Central memory CD4-positive, alpha-beta T cell (primary cell): ENCODE measurements around the gene UBE3B.

ENCODE experiments used
- DNase-seq: peaks from one replicate; pipeline ENCODE4 v3.0.0; 2022

UBE3B gene

GRCh38 chr12:109475993-109476806 lies 1.2 kb upstream of the UBE3B start:
- DNase-seq, result no peak

DNA sequence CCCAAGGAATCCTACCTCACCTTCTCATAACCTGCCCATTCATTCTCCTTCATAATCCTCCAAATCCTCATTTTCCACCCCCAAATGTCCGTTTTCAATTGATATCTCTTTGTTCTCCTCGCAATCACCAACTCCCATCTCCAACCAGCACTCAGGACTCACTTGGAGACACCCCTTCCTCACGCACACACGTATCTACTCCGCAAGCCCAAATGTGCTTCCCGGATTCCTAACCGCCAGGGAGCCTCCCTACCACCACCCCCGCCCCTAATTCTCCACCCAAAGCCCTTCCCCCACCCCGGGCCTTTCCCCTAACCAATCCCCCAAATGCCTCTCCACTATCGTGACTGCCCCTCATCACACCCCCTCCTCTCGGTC lies 638 bp upstream of the UBE3B start:
- no peak for DNase-seq

DNA sequence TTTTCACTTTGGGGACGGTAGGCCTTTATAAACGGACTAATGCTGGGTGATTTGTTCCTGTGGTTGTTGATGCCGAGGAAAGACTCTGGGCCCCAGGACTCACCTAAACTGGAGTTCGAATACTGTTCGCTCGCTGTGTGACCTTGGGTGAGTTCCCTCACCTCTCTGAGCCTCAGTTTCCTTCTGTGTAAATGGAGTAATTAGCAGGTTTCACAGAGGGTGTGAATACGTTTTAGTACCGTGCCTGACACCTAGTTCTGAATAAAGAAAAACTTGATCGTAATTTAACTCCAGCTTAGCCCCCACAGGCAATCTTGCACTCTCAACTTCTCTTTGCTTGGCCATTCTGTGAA lies 505 bp downstream of the UBE3B start:
- no peak for DNase-seq

- no peak for DNase-seq
Observed at GRCh38 chr12:109479761-109480160, 2.3 kb downstream of the UBE3B start.

GRCh38 chr12:109480356-109480755 lies 2.9 kb downstream of the UBE3B start:
- no peak for DNase-seq

GRCh38 chr12:109481863-109482262 lies 4.4 kb downstream of the UBE3B start:
- no peak for DNase-seq

DNA sequence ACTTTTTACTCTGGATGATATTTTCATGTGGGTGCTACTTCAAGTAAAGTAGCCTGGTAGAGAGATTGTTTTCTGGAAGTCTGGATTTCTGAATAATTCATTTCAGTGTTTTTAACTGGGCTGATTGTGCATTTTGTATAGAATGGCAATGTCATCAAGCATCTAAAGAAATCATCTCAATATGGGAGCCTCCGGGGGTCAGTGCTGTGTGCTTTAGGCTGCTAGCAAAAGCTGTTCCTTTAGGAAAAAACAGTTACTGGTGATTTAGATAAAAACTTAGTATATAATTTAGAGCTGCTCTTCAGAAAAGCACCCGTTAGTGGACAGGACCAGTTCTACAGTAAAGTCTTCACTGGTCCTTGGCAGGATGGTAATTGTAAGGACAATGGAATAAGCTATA lies 5.1 kb downstream of the UBE3B start:
- no peak for DNase-seq

- DNase-seq, result no peak
Observed at GRCh38 chr12:109482894-109483293, 5.5 kb downstream of the UBE3B start.

- no peak for DNase-seq
Observed at GRCh38 chr12:109483346-109483745, 5.9 kb downstream of the UBE3B start.

GRCh38 chr12:109485201-109485600 lies 7.8 kb downstream of the UBE3B start:
- no peak for DNase-seq

- DNase-seq, result no peak
Observed at GRCh38 chr12:109487181-109488050, 10.0 kb downstream of the UBE3B start.

DNA sequence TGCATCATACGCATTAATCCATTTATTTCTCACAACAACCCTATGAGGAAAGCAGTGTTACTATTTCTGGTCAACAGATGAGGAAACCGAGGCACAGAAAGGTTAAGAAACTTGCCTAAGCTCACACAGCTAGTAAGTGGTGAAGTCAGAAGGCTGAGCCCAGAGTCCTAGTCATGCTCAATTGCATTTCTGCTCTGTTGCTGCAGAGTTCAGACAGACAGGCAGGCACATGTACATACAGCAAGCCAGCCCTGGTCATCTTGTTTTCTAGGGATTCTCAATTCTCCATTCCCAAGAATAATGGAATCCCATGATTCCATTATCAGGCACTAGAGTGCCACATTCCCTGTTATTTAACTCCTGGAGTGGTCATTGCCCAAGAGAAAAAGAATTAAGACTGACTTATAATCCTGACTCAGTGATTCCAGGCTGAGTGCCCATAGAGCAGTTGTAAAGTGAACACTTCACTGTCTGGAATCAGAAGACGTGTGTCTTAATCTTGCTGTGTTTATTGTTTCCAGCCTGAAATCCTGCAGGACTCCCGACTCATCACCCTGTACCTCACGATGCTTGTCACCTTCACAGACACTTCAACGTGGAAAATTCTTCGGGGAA lies 10.7 kb downstream of the UBE3B start:
- no peak for DNase-seq

- DNase-seq, result no peak
Observed at GRCh38 chr12:109489016-109489954, 11.9 kb downstream of the UBE3B start.

- DNase-seq, result no peak
Observed at GRCh38 chr12:109489955-109490565, 12.6 kb downstream of the UBE3B start.

DNA sequence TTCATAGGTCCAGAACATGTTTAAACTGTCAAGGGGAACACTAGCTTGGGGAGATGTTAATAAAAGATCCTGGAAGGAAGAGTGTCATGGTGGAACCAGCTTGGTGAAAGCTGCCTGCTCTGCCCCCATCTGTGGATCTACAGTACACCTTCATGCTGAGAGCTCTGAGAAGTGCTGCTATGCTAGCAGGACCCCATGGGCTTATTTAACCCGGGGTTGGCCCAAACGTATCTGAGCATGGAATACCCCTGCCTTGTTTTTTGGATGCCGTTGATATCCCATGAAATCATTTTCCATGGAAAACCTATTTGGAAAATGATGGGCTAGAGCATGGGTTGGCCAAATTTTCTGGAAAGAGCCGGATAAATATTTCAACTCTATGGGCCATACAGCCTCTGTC lies 14.2 kb downstream of the UBE3B start:
- DNase-seq, result no peak

DNA sequence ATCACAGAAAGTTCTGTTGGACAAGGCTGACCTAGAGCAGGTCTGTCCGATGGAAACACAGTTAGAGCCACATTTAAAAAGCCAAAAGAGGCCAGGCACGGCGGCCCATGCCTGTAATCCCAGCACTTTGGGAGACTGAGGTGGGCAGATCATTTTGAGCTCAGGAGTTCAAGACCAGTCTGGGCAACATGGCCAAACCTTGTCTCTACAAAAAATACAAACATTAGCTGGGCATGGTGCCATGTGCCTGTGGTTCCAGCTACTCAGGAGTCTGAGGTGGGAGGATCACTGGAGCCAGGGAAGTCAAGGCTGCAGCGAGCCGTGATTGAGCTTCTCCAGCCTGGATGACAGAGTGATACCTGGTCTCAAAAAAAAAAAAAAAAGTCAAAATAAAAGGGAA lies 14.9 kb downstream of the UBE3B start:
- no peak for DNase-seq

DNA sequence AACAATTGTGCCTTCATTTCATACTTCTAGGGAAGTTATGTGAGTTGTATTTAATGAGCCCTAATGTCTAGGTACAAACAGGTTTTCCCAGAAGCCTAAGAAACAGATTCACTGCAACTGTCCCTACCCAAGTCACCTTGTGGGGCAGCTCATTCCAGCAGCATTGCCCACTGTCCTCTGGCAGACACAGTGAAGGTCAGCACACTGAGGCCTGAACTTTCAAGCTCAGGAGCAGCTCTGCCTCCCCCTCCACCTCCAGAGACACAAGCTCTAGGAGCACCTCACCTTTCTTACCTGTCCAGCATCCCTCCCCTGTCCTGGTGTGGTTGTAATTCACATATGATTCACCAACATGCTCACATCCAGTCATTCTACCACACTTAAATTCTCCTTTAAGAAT lies 15.7 kb downstream of the UBE3B start:
- no peak for DNase-seq

- no peak for DNase-seq
Observed at GRCh38 chr12:109493938-109494337, 16.5 kb downstream of the UBE3B start.

GRCh38 chr12:109494348-109494881 lies 17.0 kb downstream of the UBE3B start:
- DNase-seq, result no peak

DNA sequence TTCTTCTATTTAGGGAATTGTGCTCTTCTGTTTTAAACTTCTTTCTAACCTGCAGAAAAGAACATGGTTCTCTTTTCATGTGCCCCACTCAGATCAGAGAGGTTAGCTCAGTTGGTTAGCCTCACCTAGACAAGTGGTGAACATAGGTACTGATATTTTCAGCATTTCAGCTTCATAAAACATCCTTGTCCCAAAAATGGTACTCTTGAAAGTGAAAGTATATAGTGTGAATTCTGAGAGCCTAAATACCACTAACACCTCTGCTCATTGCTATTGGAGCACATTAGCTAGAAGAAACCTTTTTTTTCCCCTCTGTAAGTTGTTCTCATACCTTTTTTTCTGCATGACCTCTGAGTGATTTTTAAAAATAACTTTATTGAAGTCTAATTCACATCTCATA lies 17.6 kb downstream of the UBE3B start:
- no peak for DNase-seq

DNA sequence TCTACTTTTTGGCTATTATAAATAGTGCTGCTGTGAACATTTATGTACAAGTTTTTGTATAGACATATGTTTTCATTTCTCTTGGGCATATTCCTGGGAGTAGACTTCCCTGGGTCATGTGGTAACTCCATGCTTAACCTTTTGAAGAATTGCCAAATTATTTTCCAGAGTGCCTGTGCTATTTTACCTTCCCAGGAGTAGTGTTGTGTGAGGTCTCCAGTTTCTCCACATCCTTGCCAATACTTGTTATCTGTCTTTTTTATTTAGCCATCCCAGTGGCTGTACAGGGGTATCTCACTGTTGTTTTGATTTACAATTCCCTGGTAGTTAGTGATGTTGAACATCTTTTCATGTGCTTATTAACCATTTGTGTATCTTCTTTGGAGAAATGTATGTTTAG lies 18.9 kb downstream of the UBE3B start:
- no peak for DNase-seq

- DNase-seq, result no peak
Observed at GRCh38 chr12:109497675-109498074, 20.2 kb downstream of the UBE3B start.
